Hepatocyte (in vitro differentiated cells): Measurements from ENCODE around the gene PLVAP. TPM values are rescaled to one million over a fixed set of nuclear protein-coding genes. Genes with fewer than 3 reads are reported as not detected.

Experiments
- DNase-seq: peaks from one replicate; pipeline ENCODE4 v3.0.0-alpha.2; 2016; ENCODE audit warnings: low spot score
- H2AFZ ChIP-seq: fragments of 200-600 bp; sonication (generic); 2 replicates; pipeline ENCODE4 v1.6.0; 2016; ENCODE audit warnings: antibody characterized with exemption, mild to moderate bottlenecking
- H3K27ac ChIP-seq: fragments of 200-600 bp; sonication (generic); 2 replicates; pipeline ENCODE4 v1.5.1; 2016; ENCODE audit warnings: mild to moderate bottlenecking
- H3K27me3 ChIP-seq: fragments of 200-600 bp; sonication (generic); 2 replicates; pipeline ENCODE4 v1.6.1; 2016
- H3K36me3 ChIP-seq: fragments of 200-600 bp; sonication (generic); replicated peaks from 2 replicates; pipeline ENCODE4 v1.5.1; 2016; ENCODE audit warnings: low read depth; ENCODE audit not compliant: insufficient read depth
- H3K4me1 ChIP-seq: fragments of 200-600 bp; sonication (generic); 2 replicates; pipeline ENCODE4 v1.5.1; 2016; ENCODE audit warnings: mild to moderate bottlenecking, moderate library complexity; ENCODE audit not compliant: insufficient read depth
- H3K4me2 ChIP-seq: fragments of 200-600 bp; sonication (generic); 2 replicates; pipeline ENCODE4 v1.6.0; 2016
- H3K4me3 ChIP-seq: fragments of 200-600 bp; sonication (generic); 2 replicates; pipeline ENCODE4 v1.5.1; 2016; ENCODE audit warnings: mild to moderate bottlenecking
- H3K79me2 ChIP-seq: fragments of 200-600 bp; sonication (generic); 2 replicates; pipeline ENCODE4 v1.6.0; 2017; ENCODE audit warnings: mild to moderate bottlenecking
- H3K9me2 ChIP-seq: fragments of 200-600 bp; sonication (generic); replicated peaks from 2 replicates; pipeline ENCODE4 v1.6.0; 2017; ENCODE audit warnings: mild to moderate bottlenecking; ENCODE audit not compliant: insufficient read depth
- H3K9me3 ChIP-seq: fragments of 200-600 bp; sonication (generic); 2 replicates; pipeline ENCODE4 v1.5.1; 2016; ENCODE audit warnings: low read depth, mild to moderate bottlenecking
- H4K20me1 ChIP-seq: fragments of 200-600 bp; sonication (generic); 2 replicates; pipeline ENCODE4 v1.6.0; 2016; ENCODE audit warnings: mild to moderate bottlenecking; ENCODE audit not compliant: insufficient read depth, poor library complexity, severe bottlenecking
- EZH2 ChIP-seq: fragments of 200-600 bp; sonication (generic); IDR thresholded peaks from 2 replicates; pipeline ENCODE4 v1.6.1; 2016; ENCODE audit warnings: antibody characterized with exemption, mild to moderate bottlenecking, borderline replicate concordance
- EZH2phosphoT487 ChIP-seq: fragments of 200-600 bp; sonication (generic); IDR thresholded peaks from one replicate; pipeline ENCODE4 v1.6.1; 2018; ENCODE audit warnings: antibody characterized with exemption, mild to moderate bottlenecking, low read depth, moderate library complexity; ENCODE audit not compliant: unreplicated experiment, severe bottlenecking
- WGBS: methylation state at CpG from one replicate; pipeline ENCODE4 v1.1.6; 2016; ENCODE audit warnings: low lambda C conversion rate; ENCODE audit errors: missing lambda C conversion rate; 5-methylcytosine and 5-hydroxymethylcytosine counted together
- polyA plus RNA-seq: library from polyadenylated mRNA; unstranded; fragments of >200 nt; fragmentation: Nextera tagmentation; extraction: Ambion mirVana; gene quantifications from 2 replicates; pipeline ENCODE4 v1.2.1, GENCODE V29; 2016
- total RNA-seq: library from RNA; depleted of rRNA; stranded (reverse); fragments of >200 nt; gene quantifications from 2 replicates; pipeline ENCODE4 v1.2.3, GENCODE V29; 2014
- TF ChIP-seq, protein P1 (sequence below): fragments of 200-600 bp; sonication (generic); IDR thresholded peaks from 2 replicates; pipeline ENCODE4 v1.5.1; 2016; ENCODE audit warnings: antibody characterized with exemption, mild to moderate bottlenecking; ENCODE audit not compliant: poor library complexity

The PLVAP gene
- total and polyA plus RNA-seq, 2 experiments from 2014 or later = 1.4 to 5.3 TPM

DNA sequence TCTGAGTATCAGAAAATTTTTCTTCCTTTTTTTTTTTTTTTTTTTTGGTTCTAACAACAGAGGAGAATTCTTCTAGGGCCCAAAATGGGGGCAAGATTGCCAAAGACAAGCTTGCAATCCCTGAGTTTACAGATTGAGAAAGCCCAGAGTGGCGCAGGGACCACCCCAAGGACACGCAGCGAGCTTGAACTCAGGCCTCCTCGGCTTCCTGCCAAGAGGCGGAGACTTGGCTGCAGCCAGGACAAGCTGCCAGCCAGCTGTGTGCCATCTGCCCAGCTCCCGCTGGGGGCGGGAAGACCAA, 72.0 kb downstream of the PLVAP start:
- H3K36me3 ChIP-seq = no peaks in the 10 kb centered on the region
- no peaks in the 10 kb centered on the region for H3K27me3 ChIP-seq
- no peak overlapping the region for H2AFZ ChIP-seq
- H3K4me2 ChIP-seq = peak overlapping the region; percentile 64
- peaks cover 18% of the 10 kb centered on the region for H3K4me1 ChIP-seq
- no peaks in the 10 kb centered on the region for H4K20me1 ChIP-seq
- no peaks in the 10 kb centered on the region for H3K9me3 ChIP-seq
- DNase-seq = no peak
- no peak overlapping the region for H3K4me3 ChIP-seq
- peaks cover 33% of the 10 kb centered on the region for H3K79me2 ChIP-seq
- H3K27ac ChIP-seq = peak overlapping the region; percentile 1
- WGBS = 5% methylated on average over 7 of the region's 7 CpGs
- TF ChIP-seq EZH2 = no peak
- TF ChIP-seq EZH2phosphoT487 = no peak
- TF ChIP-seq, protein P1, sequence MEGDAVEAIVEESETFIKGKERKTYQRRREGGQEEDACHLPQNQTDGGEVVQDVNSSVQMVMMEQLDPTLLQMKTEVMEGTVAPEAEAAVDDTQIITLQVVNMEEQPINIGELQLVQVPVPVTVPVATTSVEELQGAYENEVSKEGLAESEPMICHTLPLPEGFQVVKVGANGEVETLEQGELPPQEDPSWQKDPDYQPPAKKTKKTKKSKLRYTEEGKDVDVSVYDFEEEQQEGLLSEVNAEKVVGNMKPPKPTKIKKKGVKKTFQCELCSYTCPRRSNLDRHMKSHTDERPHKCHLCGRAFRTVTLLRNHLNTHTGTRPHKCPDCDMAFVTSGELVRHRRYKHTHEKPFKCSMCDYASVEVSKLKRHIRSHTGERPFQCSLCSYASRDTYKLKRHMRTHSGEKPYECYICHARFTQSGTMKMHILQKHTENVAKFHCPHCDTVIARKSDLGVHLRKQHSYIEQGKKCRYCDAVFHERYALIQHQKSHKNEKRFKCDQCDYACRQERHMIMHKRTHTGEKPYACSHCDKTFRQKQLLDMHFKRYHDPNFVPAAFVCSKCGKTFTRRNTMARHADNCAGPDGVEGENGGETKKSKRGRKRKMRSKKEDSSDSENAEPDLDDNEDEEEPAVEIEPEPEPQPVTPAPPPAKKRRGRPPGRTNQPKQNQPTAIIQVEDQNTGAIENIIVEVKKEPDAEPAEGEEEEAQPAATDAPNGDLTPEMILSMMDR = no peak
- no peaks in the 10 kb centered on the region for H3K9me2 ChIP-seq

DNA sequence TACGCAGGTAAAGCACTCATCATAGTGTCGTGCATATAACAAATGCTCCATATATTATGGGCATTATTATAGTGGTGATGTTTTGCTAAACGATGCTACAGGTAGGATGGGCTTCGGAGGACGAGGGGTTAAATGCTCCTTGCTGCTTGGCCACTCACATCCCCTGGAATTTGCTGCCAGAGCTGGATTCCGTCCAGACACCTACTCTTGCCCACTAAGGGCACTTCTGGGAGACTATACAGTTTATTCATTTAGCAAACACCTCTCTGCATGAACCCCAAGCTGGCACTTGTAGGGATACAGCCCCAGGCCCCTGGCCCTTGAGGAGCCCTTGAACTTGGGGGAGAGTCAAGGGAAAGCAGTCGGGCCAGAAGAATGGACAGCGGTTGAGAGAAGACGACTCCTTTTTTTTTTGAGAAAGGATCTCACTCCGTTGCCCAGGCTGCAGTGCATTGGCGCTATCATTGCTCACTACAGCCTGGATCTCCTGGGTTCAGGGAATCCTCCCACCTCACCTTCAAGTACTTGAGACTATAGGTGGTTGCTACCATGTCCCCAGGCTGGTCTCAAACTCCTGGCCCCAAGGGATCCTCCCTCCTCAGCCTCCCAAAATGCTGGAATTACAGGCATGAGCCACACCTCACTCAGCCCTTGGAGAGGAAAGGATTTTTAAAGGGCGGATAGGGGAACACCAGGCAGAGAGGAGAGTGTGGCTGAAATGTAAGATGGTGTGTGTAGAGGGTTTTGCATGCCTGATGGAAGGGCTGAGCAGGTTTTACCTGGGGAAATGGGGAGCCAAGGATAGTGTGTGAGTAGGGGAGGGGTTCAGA, 72.5 kb downstream of the PLVAP start:
- Histone ChIP-seq H3K27me3 (no peaks in the 10 kb centered on the region), H3K9me3 (no peaks in the 10 kb centered on the region), H3K4me1 (peaks cover 18% of the 10 kb centered on the region), H2AFZ (no peak overlapping the region), H3K4me2 (peak overlapping the region; percentile 64), H3K27ac (peak overlapping the region; percentile 1), H4K20me1 (no peaks in the 10 kb centered on the region), H3K36me3 (no peaks in the 10 kb centered on the region), H3K9me2 (no peaks in the 10 kb centered on the region), H3K79me2 (peaks cover 27% of the 10 kb centered on the region), H3K4me3 (no peak overlapping the region)
- no peak for DNase-seq
- WGBS = 74% methylated on average over 12 of the region's 12 CpGs
- TF ChIP-seq EZH2 (no peak), EZH2phosphoT487 (no peak)
- TF ChIP-seq, protein P1 = no peak

DNA sequence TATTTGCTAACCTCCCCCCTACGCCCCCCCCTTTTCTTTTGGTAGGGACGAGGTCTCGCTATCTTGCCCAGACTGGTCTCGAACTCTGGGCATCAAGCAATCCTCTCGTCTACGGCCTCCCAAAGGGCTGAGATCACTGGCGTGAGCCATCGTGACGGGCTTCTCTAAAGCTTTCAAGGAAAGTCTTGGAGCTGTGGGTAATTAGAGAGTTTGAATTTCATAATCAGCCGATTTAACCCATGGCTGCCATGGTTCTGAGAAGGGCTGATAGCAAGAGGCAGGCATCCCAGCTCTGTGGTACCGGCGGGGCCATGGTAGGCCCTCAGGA, 73.2 kb downstream of the PLVAP start:
- peak overlapping the region; percentile 65 for H2AFZ ChIP-seq
- H3K4me2 ChIP-seq = peak overlapping the region; percentile 98
- no peaks in the 10 kb centered on the region for H3K9me2 ChIP-seq
- no peak overlapping the region for H3K4me3 ChIP-seq
- H3K36me3 ChIP-seq = no peaks in the 10 kb centered on the region
- DNase-seq = no peak
- TF ChIP-seq, protein P1 = no peak
- no peak for TF ChIP-seq EZH2
- no peak for TF ChIP-seq EZH2phosphoT487
- H3K4me1 ChIP-seq = peaks cover 18% of the 10 kb centered on the region
- peak overlapping the region; percentile 24 for H3K27ac ChIP-seq
- H3K79me2 ChIP-seq = peaks cover 26% of the 10 kb centered on the region
- no peaks in the 10 kb centered on the region for H3K9me3 ChIP-seq
- H3K27me3 ChIP-seq = no peaks in the 10 kb centered on the region
- H4K20me1 ChIP-seq = no peaks in the 10 kb centered on the region
- 82% methylated on average over 12 of the region's 12 CpGs for WGBS
